Measurements from ENCODE around the gene PARD6B. TPM values are rescaled to one million over a fixed set of nuclear protein-coding genes. Genes with fewer than 3 reads are reported as not detected.
"Not testable (repeated sequence)": the region's sequence is repeated elsewhere in the genome, so short reads cannot be mapped to it uniquely, and the experiment has no call there.

The PARD6B gene
- total RNA-seq, 1 experiment from 2014 or later: 6.2 TPM

GRCh38 chr20:50745634-50746137 is 14.3 kb downstream of the PARD6B start:
- DNase-seq (ENCODE audit: low read depth): no peak

GRCh38 chr20:50746138-50746940 is 15.0 kb downstream of the PARD6B start:
- DNase-seq (ENCODE audit: low read depth): no peak

- no peak for DNase-seq (ENCODE audit: low read depth)
Observed at GRCh38 chr20:50747275-50747674, 15.9 kb downstream of the PARD6B start.

GRCh38 chr20:50750145-50750671 is 18.8 kb downstream of the PARD6B start:
- DNase-seq (ENCODE audit: low read depth): no peak

- no peak for DNase-seq (ENCODE audit: low read depth)
Observed at GRCh38 chr20:50753152-50753551, 21.8 kb downstream of the PARD6B start.

- DNase-seq (ENCODE audit: low read depth): no peak
Observed at GRCh38 chr20:50754420-50754819, 23.0 kb downstream of the PARD6B start.

- DNase-seq (ENCODE audit: low read depth): no peak
Observed at GRCh38 chr20:50756447-50756846, 25.1 kb downstream of the PARD6B start.

GRCh38 chr20:50758469-50758868 is 27.1 kb downstream of the PARD6B start:
- peak; percentile 44 for DNase-seq (ENCODE audit: low read depth)

GRCh38 chr20:50758992-50759391 is 27.6 kb downstream of the PARD6B start:
- no peak for DNase-seq (ENCODE audit: low read depth)

GRCh38 chr20:50759678-50760077 is 28.3 kb downstream of the PARD6B start:
- no peak for DNase-seq (ENCODE audit: low read depth)

- DNase-seq (ENCODE audit: low read depth): peak; percentile 28
Observed at GRCh38 chr20:50762045-50762422, 30.7 kb downstream of the PARD6B start.

GRCh38 chr20:50762435-50763220 is 31.2 kb downstream of the PARD6B start:
- DNase-seq (ENCODE audit: low read depth): peak; percentile 90

- not testable (repeated sequence) for DNase-seq (ENCODE audit: low read depth)
Observed at GRCh38 chr20:50763550-50764458, 32.4 kb downstream of the PARD6B start.

- DNase-seq (ENCODE audit: low read depth): not testable (repeated sequence)
Observed at GRCh38 chr20:50765251-50765650, 33.9 kb downstream of the PARD6B start.

GRCh38 chr20:50765674-50766073 is 34.3 kb downstream of the PARD6B start:
- DNase-seq (ENCODE audit: low read depth): no peak

GRCh38 chr20:50766955-50767809 is 35.8 kb downstream of the PARD6B start:
- DNase-seq (ENCODE audit: low read depth): peak; percentile 47

- not testable (repeated sequence) for DNase-seq (ENCODE audit: low read depth)
Observed at GRCh38 chr20:50768991-50769390, 37.6 kb downstream of the PARD6B start.

- not testable (repeated sequence) for DNase-seq (ENCODE audit: low read depth)
Observed at GRCh38 chr20:50769551-50770085, 38.2 kb downstream of the PARD6B start.

- peak; percentile 83 for DNase-seq (ENCODE audit: low read depth)
Observed at GRCh38 chr20:50771419-50772080, 40.2 kb downstream of the PARD6B start.

All from RPMI7951 (cell line).